ENCODE results near the gene EGFL6.

Gene EGFL6

GRCh38 chrX:13607331-13607995 is 38.1 kb downstream of the EGFL6 start:
- no peak for TF ChIP-seq CTCF (IDR thresholded peaks at IDR 0.05; ENCODE audit: low read depth, low read length)
- TF ChIP-seq MYC (IDR thresholded peaks at IDR 0.05; ENCODE audit: low read depth, low read length): no peak
- no peak for TF ChIP-seq POLR2A (IDR thresholded peaks at IDR 0.05; ENCODE audit: extremely low read depth, insufficient read length)
- no peak for TF ChIP-seq MAX (IDR thresholded peaks at IDR 0.05; ENCODE audit: low read depth, low read length)

GRCh38 chrX:13607996-13608365 is 38.6 kb downstream of the EGFL6 start:
- no peak overlapping the region for H3K4me3 ChIP-seq (ENCODE audit: low read depth, low read length)
- TF ChIP-seq CTCF (IDR thresholded peaks at IDR 0.05; ENCODE audit: low read depth, low read length): no peak
- TF ChIP-seq MYC (IDR thresholded peaks at IDR 0.05; ENCODE audit: low read depth, low read length): no peak
- no peak for TF ChIP-seq MAX (IDR thresholded peaks at IDR 0.05; ENCODE audit: low read depth, low read length)
- TF ChIP-seq POLR2A (IDR thresholded peaks at IDR 0.05; ENCODE audit: extremely low read depth, insufficient read length): no peak
- no peak for DNase-seq (ENCODE audit: low read depth)

More at GRCh38 chrX:13607331-13607995, 38.1 kb downstream of the EGFL6 start:
- no peak for DNase-seq (ENCODE audit: low read depth)
- H3K4me3 ChIP-seq (ENCODE audit: low read depth, low read length): no peak overlapping the region

GRCh38 chrX:13614154-13614553 is 44.8 kb downstream of the EGFL6 start:
- DNase-seq (ENCODE audit: low read depth): no peak
- TF ChIP-seq MYC (IDR thresholded peaks at IDR 0.05; ENCODE audit: low read depth, low read length) (no peak), POLR2A (IDR thresholded peaks at IDR 0.05; ENCODE audit: extremely low read depth, insufficient read length) (no peak), MAX (IDR thresholded peaks at IDR 0.05; ENCODE audit: low read depth, low read length) (no peak), CTCF (IDR thresholded peaks at IDR 0.05; ENCODE audit: low read depth, low read length) (no peak)
- no peak overlapping the region for H3K4me3 ChIP-seq (ENCODE audit: low read depth, low read length)

- DNase-seq (ENCODE audit: low read depth): no peak
- H3K4me3 ChIP-seq (ENCODE audit: low read depth, low read length): no peak overlapping the region
These were observed 50.8 kb downstream of the EGFL6 start for GRCh38 chrX:13620207-13620606.

GRCh38 chrX:13622401-13622964 is 53.1 kb downstream of the EGFL6 start:
- H3K4me3 ChIP-seq (ENCODE audit: low read depth, low read length): no peak overlapping the region
- no peak for DNase-seq (ENCODE audit: low read depth)
- no peak for TF ChIP-seq MYC (IDR thresholded peaks at IDR 0.05; ENCODE audit: low read depth, low read length)
- TF ChIP-seq POLR2A (IDR thresholded peaks at IDR 0.05; ENCODE audit: extremely low read depth, insufficient read length): no peak
- no peak for TF ChIP-seq MAX (IDR thresholded peaks at IDR 0.05; ENCODE audit: low read depth, low read length)
- TF ChIP-seq CTCF (IDR thresholded peaks at IDR 0.05; ENCODE audit: low read depth, low read length): no peak

More at GRCh38 chrX:13620207-13620606, 50.8 kb downstream of the EGFL6 start:
- TF ChIP-seq POLR2A (IDR thresholded peaks at IDR 0.05; ENCODE audit: extremely low read depth, insufficient read length) (no peak), MAX (IDR thresholded peaks at IDR 0.05; ENCODE audit: low read depth, low read length) (no peak), CTCF (IDR thresholded peaks at IDR 0.05; ENCODE audit: low read depth, low read length) (no peak)
